HTR-8/SVneo (cell line): ENCODE results near the gene EFHC2.
"Not testable (repeated sequence)": the region's sequence is repeated elsewhere in the genome, so short reads cannot be mapped to it uniquely, and the experiment has no call there.

Experiments
- DNase-seq: peaks from one replicate; pipeline ENCODE4 v3.0.0; 2011; ENCODE audit warnings: low spot score, mixed read lengths; ENCODE audit not compliant: insufficient read length
- FAIRE-seq: peaks from 2 replicates; lab custom pipeline; 2011; peaks lifted over from hg19 to GRCh38; lab: Jason Lieb, UNC

The EFHC2 gene

DNA sequence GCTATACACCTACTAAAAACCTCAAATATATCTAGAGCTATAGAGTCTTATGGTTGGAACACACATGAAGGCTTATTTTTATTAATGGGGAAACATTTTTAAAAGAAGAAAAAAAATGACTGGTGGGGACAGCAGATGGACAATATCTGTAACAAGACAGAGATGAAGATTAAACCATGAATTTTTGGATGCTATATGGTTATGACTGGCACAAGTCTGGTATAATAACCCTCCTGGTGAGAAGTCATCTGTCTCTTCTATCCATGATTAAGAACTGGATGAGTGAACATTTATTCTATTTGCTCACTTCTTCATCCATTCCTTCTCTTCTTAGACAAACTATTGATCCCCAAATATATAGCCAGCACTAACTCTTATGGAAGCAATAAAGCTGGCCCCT, 104.4 kb downstream of the EFHC2 start:
- no peak for DNase-seq
- no peak for FAIRE-seq

DNA sequence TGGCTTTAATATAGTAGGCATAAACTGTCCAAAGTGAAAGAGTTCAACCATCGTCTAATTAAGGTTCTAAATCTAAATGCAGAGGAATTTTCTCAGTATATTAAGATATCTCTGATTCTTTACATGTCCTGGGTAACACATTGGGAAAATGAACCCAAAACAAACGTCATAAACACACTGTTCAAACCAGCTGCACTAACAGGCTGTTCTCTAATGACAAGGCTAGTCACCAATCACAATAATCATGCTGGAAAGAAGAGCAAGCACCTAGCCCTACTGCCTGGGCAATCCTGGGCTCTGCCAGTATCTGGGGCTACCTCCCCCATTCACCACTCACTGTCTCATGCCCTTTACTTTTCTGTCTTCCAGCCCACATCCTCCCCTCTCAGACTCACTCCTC, 107.9 kb downstream of the EFHC2 start:
- DNase-seq (no peak), FAIRE-seq (no peak)

GRCh38 chrX:44234541-44234940, 108.9 kb downstream of the EFHC2 start:
- DNase-seq (no peak), FAIRE-seq (no peak)

GRCh38 chrX:44234116-44234515, 109.4 kb downstream of the EFHC2 start:
- no peak for DNase-seq

DNA sequence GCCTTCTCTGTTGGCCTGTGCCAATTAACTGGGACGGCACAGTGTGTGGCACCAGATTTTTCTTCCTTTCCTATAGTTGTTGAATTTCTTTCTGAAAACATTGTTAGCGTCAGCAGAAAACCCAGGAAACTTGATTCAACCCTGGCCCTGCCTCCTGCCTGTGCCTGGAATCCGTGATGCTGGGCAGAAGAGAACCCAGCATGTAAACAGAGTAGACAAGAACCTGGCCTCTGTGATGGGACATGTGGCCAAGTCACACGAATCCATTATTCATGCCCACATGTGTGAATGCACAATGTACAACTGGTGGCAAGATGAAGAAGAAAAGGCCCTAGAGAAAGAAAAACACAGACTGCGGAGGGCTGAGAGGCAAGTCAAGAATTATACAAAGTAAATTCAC, 111.4 kb downstream of the EFHC2 start:
- FAIRE-seq (no peak), DNase-seq (no peak)

More at GRCh38 chrX:44234116-44234515, 109.4 kb downstream of the EFHC2 start:
- no peak for FAIRE-seq

- no peak for FAIRE-seq
- no peak for DNase-seq
These were observed 114.9 kb downstream of the EFHC2 start for GRCh38 chrX:44228621-44229020.

- no peak for FAIRE-seq
These were observed 115.5 kb downstream of the EFHC2 start for GRCh38 chrX:44227991-44228390.

GRCh38 chrX:44225667-44226066, 117.8 kb downstream of the EFHC2 start:
- FAIRE-seq: no peak

More at GRCh38 chrX:44227991-44228390, 115.5 kb downstream of the EFHC2 start:
- DNase-seq: no peak

DNA sequence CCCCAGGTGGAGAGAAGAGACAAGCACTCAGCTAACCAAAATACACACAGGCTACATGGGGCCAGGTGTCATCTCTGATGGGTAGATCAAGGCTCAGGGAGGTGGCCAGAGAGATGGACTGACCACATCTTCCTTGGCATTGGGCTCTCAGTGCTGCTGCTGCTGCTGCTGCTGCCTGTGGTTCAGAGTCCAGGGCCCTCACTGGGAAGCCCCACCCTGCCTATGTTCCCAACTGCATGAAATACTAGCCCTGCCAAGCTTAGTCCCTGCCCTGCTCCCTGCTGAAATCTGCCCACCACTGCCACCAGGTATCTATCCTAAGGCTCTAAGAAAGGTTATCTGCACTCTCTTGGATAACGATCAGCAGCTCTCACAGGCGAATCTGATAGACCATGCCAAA, 118.7 kb downstream of the EFHC2 start:
- FAIRE-seq (no peak), DNase-seq (no peak)

More at GRCh38 chrX:44225667-44226066, 117.8 kb downstream of the EFHC2 start:
- no peak for DNase-seq

- DNase-seq: no peak
- no peak for FAIRE-seq
These were observed 120.3 kb downstream of the EFHC2 start for GRCh38 chrX:44223150-44223549.

DNA sequence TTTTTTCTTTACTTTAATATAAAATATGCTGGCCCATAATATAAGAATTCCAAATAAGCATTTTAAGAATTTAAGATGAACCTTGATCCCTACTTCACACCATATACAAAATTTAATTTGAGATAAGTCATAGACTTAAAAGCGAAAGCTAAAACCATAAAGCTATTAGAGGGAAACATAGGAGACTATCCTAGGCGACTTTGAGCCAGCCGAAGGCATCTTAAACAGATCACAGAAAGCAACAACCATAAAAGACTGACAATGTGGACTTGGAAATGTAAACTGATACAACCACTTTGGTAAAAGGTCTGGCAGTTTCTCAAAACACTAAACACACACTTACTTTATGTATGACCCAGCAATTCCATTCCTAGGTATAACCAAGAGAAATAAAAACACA, 125.0 kb downstream of the EFHC2 start:
- no peak for FAIRE-seq
- DNase-seq: no peak

DNA sequence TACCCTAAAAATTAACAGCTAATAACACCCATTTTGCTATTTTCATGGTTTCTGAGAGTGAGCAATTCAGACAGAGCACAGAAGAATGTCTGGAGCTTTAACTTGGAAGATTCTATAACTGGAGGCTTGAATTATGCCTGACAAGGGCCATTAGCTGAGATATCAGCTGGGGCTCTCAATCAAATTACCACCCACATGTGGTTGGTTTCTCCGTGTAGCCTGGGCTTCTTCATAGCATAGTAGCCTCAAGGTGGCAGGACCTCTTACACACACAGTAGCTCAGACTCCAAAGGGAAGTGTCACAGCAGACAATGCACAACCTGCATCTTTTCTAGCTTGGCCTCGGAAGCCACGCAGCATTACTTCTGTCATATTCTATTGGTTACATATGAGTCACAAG, 127.3 kb downstream of the EFHC2 start:
- no peak for FAIRE-seq
- no peak for DNase-seq

GRCh38 chrX:44203791-44204190, 139.7 kb downstream of the EFHC2 start:
- DNase-seq (no peak), FAIRE-seq (no peak)

- FAIRE-seq (no peak), DNase-seq (no peak)
These were observed 140.9 kb downstream of the EFHC2 start for GRCh38 chrX:44202596-44202995.

DNA sequence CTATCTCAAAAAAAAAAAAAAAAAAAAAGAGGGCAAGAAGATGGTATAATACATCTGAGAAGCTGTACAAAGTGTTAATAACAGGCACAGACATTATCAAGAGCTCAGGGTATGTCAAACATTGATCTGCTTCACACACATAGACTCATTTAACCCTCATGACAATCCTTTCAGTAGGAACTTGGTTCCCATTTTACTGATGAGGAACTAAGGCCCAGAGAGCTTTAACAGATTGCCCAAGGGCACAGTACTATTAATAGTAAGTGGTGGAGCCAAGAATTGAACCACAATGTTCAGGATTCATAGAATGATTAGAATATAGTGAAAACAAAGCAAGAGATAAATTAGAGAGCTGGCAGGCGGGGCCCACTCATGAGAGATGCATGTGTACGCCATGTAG, 154.4 kb downstream of the EFHC2 start:
- no peak for FAIRE-seq
- no peak for DNase-seq

DNA sequence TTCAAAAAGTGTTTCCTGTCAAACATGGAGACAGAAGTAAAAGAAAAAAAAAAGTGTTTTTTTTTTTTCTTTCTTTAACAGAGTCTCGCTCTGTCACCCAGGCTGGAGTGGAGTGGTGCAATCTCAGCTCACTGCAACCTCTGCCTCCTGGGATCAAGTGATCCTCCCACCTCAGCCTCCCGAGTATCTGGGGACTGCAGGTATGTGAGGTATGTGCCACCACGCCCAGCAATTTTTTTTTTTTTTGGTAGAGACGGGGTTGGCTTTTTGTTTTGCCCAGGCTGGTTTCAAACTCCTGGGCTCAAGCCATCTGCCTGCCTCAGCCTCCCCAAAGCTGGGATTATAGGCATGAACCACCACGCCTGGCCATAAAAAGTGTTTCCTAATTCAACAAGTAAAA, 155.6 kb downstream of the EFHC2 start:
- DNase-seq: not testable (repeated sequence)

DNA sequence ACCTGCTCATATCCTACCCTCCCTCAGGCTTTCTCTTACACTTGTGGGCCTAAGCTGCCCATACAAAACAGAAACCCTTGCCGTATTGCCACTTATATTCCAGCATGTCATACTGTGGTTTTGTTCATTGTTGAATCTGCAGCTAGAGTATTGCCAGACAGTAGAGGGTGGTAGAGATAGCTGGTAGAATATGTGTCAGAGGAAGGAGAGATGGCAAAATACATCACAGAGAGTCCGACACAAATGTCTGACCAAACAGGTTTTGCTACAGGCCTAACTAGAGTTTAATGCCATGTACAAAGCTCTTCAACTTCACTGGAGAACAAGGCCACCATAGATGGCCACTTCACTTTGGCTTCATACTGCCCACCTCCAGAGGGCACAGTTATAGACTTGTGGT, 160.1 kb downstream of the EFHC2 start:
- no peak for FAIRE-seq

More for the DNA sequence above, 155.6 kb downstream of the EFHC2 start:
- not testable (repeated sequence) for FAIRE-seq

DNA sequence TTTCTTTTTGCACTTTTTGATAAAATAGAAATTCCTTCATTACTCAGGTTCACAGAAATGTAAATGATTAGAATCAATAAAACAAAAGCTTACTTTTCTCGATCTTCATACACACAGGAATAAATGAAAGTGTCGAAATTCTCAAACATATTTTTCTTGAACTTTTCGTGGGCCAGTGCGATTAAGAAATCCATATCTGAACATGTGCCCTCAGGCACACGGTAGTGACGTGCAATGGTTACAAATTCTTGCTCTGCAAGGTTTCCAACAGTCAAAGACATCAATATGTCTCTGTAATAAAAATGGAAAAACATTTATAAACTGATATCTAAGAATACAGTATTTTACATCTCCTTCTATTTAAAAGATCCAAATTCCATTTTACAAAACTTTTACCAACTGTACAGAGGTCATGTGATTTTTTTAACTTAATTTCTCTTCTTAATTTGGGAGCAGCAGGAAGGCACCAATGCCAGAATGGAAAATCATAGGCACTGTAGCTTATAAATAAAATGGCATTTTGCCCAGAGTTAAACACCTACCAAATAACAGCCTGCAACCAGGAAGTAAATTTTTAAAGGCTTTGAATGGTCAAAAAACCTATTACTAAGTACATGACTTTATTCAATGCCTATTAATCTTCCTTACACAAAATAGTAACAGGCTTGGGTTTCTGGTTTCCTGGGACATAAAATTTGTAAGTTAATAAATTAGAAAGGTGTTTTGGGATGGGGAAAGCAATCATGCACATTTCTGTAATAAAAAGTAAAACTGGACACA, 165.0 kb downstream of the EFHC2 start:
- no peak for DNase-seq
- FAIRE-seq: no peak

More for the DNA sequence above, 160.1 kb downstream of the EFHC2 start:
- DNase-seq: no peak

GRCh38 chrX:44175455-44175854, 168.0 kb downstream of the EFHC2 start:
- DNase-seq (no peak), FAIRE-seq (no peak)

DNA sequence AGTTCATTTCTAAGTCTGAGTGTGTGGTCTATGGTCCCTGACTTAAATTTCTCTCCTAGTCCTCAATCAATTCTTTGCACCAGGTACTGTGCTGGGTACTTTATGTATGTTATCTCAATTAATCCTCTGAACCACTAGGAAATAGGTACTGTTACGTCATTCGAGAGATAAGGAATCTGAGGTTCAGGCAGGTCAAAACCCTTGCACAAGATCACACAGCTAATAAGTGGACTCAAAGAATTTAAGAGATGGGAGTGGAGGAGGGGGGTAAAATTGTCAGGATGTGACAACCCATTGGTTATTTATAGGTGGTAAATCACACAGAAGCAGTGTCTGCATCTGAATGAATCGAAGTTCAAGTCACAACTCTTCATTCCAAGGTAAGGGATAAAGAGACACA, 169.4 kb downstream of the EFHC2 start:
- DNase-seq: no peak
- FAIRE-seq: no peak

GRCh38 chrX:44173219-44173618, 170.3 kb downstream of the EFHC2 start:
- DNase-seq: no peak
- FAIRE-seq: no peak

DNA sequence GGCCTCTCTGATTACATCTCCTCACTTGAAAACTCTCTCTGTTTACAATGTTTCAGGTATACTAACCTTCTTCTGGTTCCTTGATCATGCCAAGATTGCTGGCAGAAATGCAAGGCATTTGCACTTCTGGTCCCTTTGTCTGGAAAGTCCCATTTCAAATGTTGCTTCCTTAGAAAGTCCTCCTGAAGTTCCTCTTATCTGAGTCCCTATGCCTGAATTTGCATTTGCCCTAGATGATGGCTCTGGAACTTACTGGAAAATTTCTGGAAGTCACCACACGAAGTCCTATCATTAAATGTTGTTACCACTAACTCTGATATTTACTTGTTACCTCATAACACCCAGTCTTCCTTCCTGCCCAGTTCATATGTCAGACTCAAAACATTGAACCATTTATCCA, 176.4 kb downstream of the EFHC2 start:
- DNase-seq: no peak
- no peak for FAIRE-seq
